CD4-positive, alpha-beta memory T cell (primary cell): ENCODE results near the gene FHIP1A. TPM values are rescaled to one million over a fixed set of nuclear protein-coding genes. Genes with fewer than 3 reads are reported as not detected.

ENCODE experiments used
- CTCF ChIA-PET: fragments of 350-600 bp; sonication (Branson Sonifier 250); formaldehyde crosslinking; loops from one replicate; lab custom pipeline; 2021; ENCODE audit warnings: inconsistent platforms; ENCODE audit not compliant: partially characterized antibody; lab: Charles Lee
- POLR2A ChIA-PET: fragments of 350-600 bp; sonication (Branson Sonifier 250); formaldehyde crosslinking; loops from one replicate; lab custom pipeline; 2021; ENCODE audit not compliant: partially characterized antibody; lab: Charles Lee
- DNase-seq, 5 donors: peaks; one replicate each; pipeline versions ENCODE4 v3.0.0 to v3.0.0-alpha.2; 2020 to 2022; ENCODE audit warnings: mixed read lengths in 1 of 5
- H3K27ac ChIP-seq: one replicate; pipeline ENCODE4 v1.7.0; 2013; ENCODE audit warnings: low read depth, low read length
- H3K27me3 ChIP-seq: 2 replicates; pipeline ENCODE4 v1.7.0; 2013; ENCODE audit warnings: mild to moderate bottlenecking, low read length, moderate library complexity; ENCODE audit not compliant: insufficient read depth
- H3K36me3 ChIP-seq: 2 replicates; pipeline ENCODE4 v1.7.0; 2013; ENCODE audit warnings: mild to moderate bottlenecking, low read length, moderate library complexity; ENCODE audit not compliant: insufficient read depth
- H3K4me1 ChIP-seq: 2 replicates; pipeline ENCODE4 v1.7.0; 2013; ENCODE audit warnings: mild to moderate bottlenecking, low read length, moderate library complexity; ENCODE audit not compliant: insufficient read depth
- H3K4me3 ChIP-seq, 2 donors: one replicate each; pipeline ENCODE4 v1.7.0; 2013; ENCODE audit warnings: low read length in 2 of 2, mild to moderate bottlenecking in 1 of 2
- H3K9me3 ChIP-seq, 2 donors: one replicate each; pipeline ENCODE4 v1.7.0; 2013; ENCODE audit warnings: low read length in 2 of 2, control low read depth in 1 of 2; ENCODE audit not compliant: control insufficient read depth in 1 of 2
- H3K27ac Mint-ChIP-seq, 7 donors: one replicate each; pipeline ENCODE4 v1.8.0; 2020 to 2021; ENCODE audit warnings: mixed read lengths in 7 of 7, mild to moderate bottlenecking in 6 of 7, inconsistent platforms in 3 of 7, moderate library complexity in 3 of 7
- H3K27me3 Mint-ChIP-seq, 2 donors: one replicate each; pipeline ENCODE4 v1.8.0; 2020 to 2021; ENCODE audit warnings: mixed read lengths in 2 of 2
- H3K36me3 Mint-ChIP-seq, 2 donors: one replicate each; pipeline ENCODE4 v1.8.0; 2020 to 2021; ENCODE audit warnings: mixed read lengths in 2 of 2, inconsistent platforms in 1 of 2, mild to moderate bottlenecking in 1 of 2
- H3K4me1 Mint-ChIP-seq, 4 donors: one replicate each; pipeline ENCODE4 v1.8.0; 2020 to 2021; ENCODE audit warnings: mixed read lengths in 4 of 4, mild to moderate bottlenecking in 1 of 4
- H3K4me3 Mint-ChIP-seq, 8 donors: one replicate each; pipeline ENCODE4 v1.8.0; 2020 to 2021; ENCODE audit warnings: mixed read lengths in 8 of 8, mild to moderate bottlenecking in 7 of 8, moderate library complexity in 6 of 8, inconsistent platforms in 3 of 8
- H3K9me3 Mint-ChIP-seq, 8 donors: one replicate each; pipeline ENCODE4 v1.8.0; 2020 to 2021; ENCODE audit warnings: mixed read lengths in 8 of 8, mild to moderate bottlenecking in 5 of 8, inconsistent platforms in 3 of 8, moderate library complexity in 1 of 8
- intact Hi-C: fragments of 100-400 bp; cut with micrococcal nuclease; formaldehyde crosslinking; loops from one replicate; pipeline ENCODE4 v1.15.1; 2023
- polyA plus RNA-seq, 2 donors: library from polyadenylated mRNA; unstranded; fragments of 300-500 nt; fragmentation: Illumina TruSeq; gene quantifications; one replicate each; pipeline ENCODE4 v1.2.3, GENCODE V29; 2021
- total RNA-seq, 2 experiments: library from RNA; stranded (reverse); gene quantifications; one replicate each; pipeline ENCODE4 v1.2.3, GENCODE V29; 2021

FHIP1A gene
- total and polyA plus RNA-seq, 4 experiments from 2014 or later: 0.59 to 3.2 (median 2.6) TPM; not detected in 1

GRCh38 chr4:151454513-151454912 is 45.5 kb downstream of the FHIP1A start:
- Mint-ChIP-seq H3K9me3 (no peaks in the 10 kb centered on the region), H3K27me3 (peaks cover 0 to 1% of the 10 kb centered on the region in 2 donors), H3K4me3 (no peak overlapping the region), H3K27ac (no peak overlapping the region), H3K36me3 (no peaks in the 10 kb centered on the region), H3K4me1 (no peaks in the 10 kb centered on the region)
- Histone ChIP-seq H3K9me3 (no peaks in the 10 kb centered on the region), H3K27ac (no peak overlapping the region), H3K4me3 (no peak overlapping the region), H3K27me3 (no peaks in the 10 kb centered on the region), H3K4me1 (no peaks in the 10 kb centered on the region), H3K36me3 (no peaks in the 10 kb centered on the region)
- intact Hi-C loops: no loop called here
- POLR2A ChIA-PET: no interaction called here
- DNase-seq: no peak
- CTCF ChIA-PET: no interaction called here

DNA sequence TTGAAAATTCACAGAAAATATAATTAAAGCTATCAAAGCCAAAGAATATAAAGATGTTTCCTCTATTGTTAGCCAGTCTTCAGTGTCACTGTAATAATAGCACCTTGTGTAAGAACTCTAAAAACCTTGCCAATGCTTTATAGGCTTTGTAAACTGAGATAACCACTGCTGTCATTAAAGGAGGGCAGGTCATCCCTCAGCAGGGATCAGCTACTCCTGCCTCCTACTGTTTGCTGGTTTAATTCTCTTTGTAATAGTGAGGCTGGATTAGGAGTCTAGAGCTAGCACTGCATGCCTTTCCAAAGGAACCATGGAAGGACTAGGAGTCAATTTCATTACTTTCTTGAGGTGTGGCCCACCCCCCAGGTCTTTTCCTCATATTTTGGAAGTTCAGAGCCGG is 46.2 kb downstream of the FHIP1A start:
- intact Hi-C loops: no loop called here
- Histone ChIP-seq H3K36me3 (no peaks in the 10 kb centered on the region), H3K27ac (no peak overlapping the region), H3K4me3 (no peak overlapping the region), H3K27me3 (no peaks in the 10 kb centered on the region), H3K9me3 (no peaks in the 10 kb centered on the region), H3K4me1 (no peaks in the 10 kb centered on the region)
- H3K4me3 Mint-ChIP-seq: no peak overlapping the region
- no peaks in the 10 kb centered on the region for H3K36me3 Mint-ChIP-seq
- no peak overlapping the region for H3K27ac Mint-ChIP-seq
- H3K4me1 Mint-ChIP-seq: no peaks in the 10 kb centered on the region
- CTCF ChIA-PET: no interaction called here
- DNase-seq: no peak
- no peaks in the 10 kb centered on the region for H3K9me3 Mint-ChIP-seq
- H3K27me3 Mint-ChIP-seq: peaks cover 0 to 1% of the 10 kb centered on the region in 2 donors
- POLR2A ChIA-PET: no interaction called here

DNA sequence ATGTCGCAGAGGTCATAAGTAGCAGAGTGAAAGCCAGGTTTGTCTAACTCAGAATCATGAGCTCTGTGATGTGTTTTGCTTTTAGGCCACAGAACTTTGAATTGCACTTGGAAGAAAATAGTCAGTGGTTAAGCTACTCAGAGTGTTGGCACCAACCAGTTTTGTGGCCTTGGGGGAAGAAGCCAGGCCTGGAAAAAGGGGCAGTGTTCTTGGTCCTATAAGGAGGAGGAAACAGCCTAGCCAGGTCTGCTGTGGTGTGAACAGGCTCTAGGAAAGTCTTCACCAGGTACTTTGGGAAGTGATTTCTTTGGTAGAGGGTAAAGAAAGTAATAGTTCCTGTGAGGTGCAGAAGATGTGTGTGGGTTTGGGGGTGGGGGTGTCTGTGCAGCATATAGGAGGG is 49.2 kb downstream of the FHIP1A start:
- intact Hi-C loops: no loop called here
- Histone ChIP-seq H3K27me3 (no peaks in the 10 kb centered on the region), H3K4me1 (no peaks in the 10 kb centered on the region), H3K4me3 (no peak overlapping the region), H3K27ac (no peak overlapping the region), H3K9me3 (no peaks in the 10 kb centered on the region), H3K36me3 (no peaks in the 10 kb centered on the region)
- no peak for DNase-seq
- ChIA-PET POLR2A (no interaction called here), CTCF (no interaction called here)
- Mint-ChIP-seq H3K27me3 (peaks cover 6% of the 10 kb centered on the region in 2 donors), H3K9me3 (peaks cover 0 to 2% (median 0%) of the 10 kb centered on the region in 8 donors), H3K4me1 (no peaks in the 10 kb centered on the region), H3K4me3 (no peak overlapping the region), H3K27ac (no peak overlapping the region), H3K36me3 (no peaks in the 10 kb centered on the region)

Other genes starting within 250 kb of the FHIP1A start
- not detected for gene PRSS48, start 132.0 kb upstream of the FHIP1A start, total RNA-seq
- not detected for gene PRSS48, start 132.0 kb upstream of the FHIP1A start, polyA plus RNA-seq
- 1 to 10 TPM in 1 of 2 experiments, under 1 TPM in 1; 0.11 to 1.0 TPM for gene SH3D19, start 83.6 kb upstream of the FHIP1A start, total RNA-seq
- 1 to 10 TPM in 1 of 2 donors, under 1 TPM in 1; 0.56 to 1.4 TPM for gene SH3D19, start 83.6 kb upstream of the FHIP1A start, polyA plus RNA-seq